GM19438 (cell line): ENCODE data around the gene BRI3.
A peak's percentile ranks its signal among the peaks of the same experiment; 100 is the strongest.

Experiments used
- ATAC-seq: cut with Tn5 transposase; IDR thresholded peaks from one replicate; pipeline ENCODE4 v1.9.1; 2021; ENCODE audit warnings: low read depth; ENCODE audit not compliant: unreplicated experiment

BRI3 gene

GRCh38 chr7:98251601-98252424 lies 29.7 kb upstream of the BRI3 start, which contains the start of gene TECPR1:
TECPR1 (minus strand) TSS chr7:98252232; CDS start chr7:98246146, 6,086 bp downstream.
- peak; percentile 94 for ATAC-seq

- no peak for ATAC-seq
Measured at GRCh38 chr7:98252425-98253054, 28.9 kb upstream of the BRI3 start.

GRCh38 chr7:98254516-98254915 lies 27.0 kb upstream of the BRI3 start:
- ATAC-seq, result no peak

- ATAC-seq, result no peak
Measured at GRCh38 chr7:98254951-98255610, 26.4 kb upstream of the BRI3 start.

GRCh38 chr7:98256431-98256830 lies 25.1 kb upstream of the BRI3 start:
- no peak for ATAC-seq

GRCh38 chr7:98257701-98258100 lies 23.8 kb upstream of the BRI3 start:
- no peak for ATAC-seq

GRCh38 chr7:98265841-98266271 lies 15.6 kb upstream of the BRI3 start:
- no peak for ATAC-seq

- ATAC-seq, result no peak
Measured at GRCh38 chr7:98266840-98267239, 14.6 kb upstream of the BRI3 start.

- ATAC-seq, result no peak
Measured at GRCh38 chr7:98267303-98267702, 14.2 kb upstream of the BRI3 start.

GRCh38 chr7:98276241-98276761 lies 5.2 kb upstream of the BRI3 start:
- ATAC-seq, result no peak

GRCh38 chr7:98278408-98278807 lies 3.1 kb upstream of the BRI3 start:
- ATAC-seq, result no peak

GRCh38 chr7:98278936-98279335 lies 2.5 kb upstream of the BRI3 start:
- ATAC-seq, result no peak

GRCh38 chr7:98280296-98280695 lies 1.2 kb upstream of the BRI3 start:
- ATAC-seq, result no peak

- ATAC-seq, result peak; percentile 40
Measured at GRCh38 chr7:98281757-98282606, 496 bp downstream of the BRI3 start.

GRCh38 chr7:98282703-98283102 lies 1.2 kb downstream of the BRI3 start:
- no peak for ATAC-seq

GRCh38 chr7:98283127-98283886 lies 1.8 kb downstream of the BRI3 start:
- no peak for ATAC-seq

- no peak for ATAC-seq
Measured at GRCh38 chr7:98283887-98284222, 2.4 kb downstream of the BRI3 start.

GRCh38 chr7:98284335-98285036 lies 3.0 kb downstream of the BRI3 start:
- no peak for ATAC-seq
